ENCODE results near the gene PTPN5.

- TF ChIP-seq CTCF (IDR thresholded peaks at IDR 0.05; ENCODE audit: borderline replicate concordance, extremely low read depth, low read length, poor library complexity, severe bottlenecking) (no peak), EZH2 (IDR thresholded peaks at IDR 0.05; ENCODE audit: borderline replicate concordance, low read depth, low read length, severe bottlenecking) (no peak)
Observed at GRCh38 chr11:18834754-18835466, 43.3 kb upstream of the PTPN5 start.

Data from DND-41 (cell line).